HFFc6 (cell line): Measurements from ENCODE around the gene SPANXC. TPM values are rescaled to one million over a fixed set of nuclear protein-coding genes. Genes with fewer than 3 reads are reported as not detected.
"Not testable (repeated sequence)": the region's sequence is repeated elsewhere in the genome, so short reads cannot be mapped to it uniquely, and the experiment has no call there.

Experiments
- DNase-seq: peaks from one replicate; pipeline ENCODE4 v3.0.0-alpha.2; 2018
- H3K27ac Mint-ChIP-seq: 2 replicates; pipeline ENCODE4 v1.8.0; 2020; ENCODE audit warnings: mild to moderate bottlenecking, mixed read lengths
- H3K27me3 Mint-ChIP-seq: 2 replicates; pipeline ENCODE4 v1.8.0; 2021; ENCODE audit warnings: mild to moderate bottlenecking, moderate library complexity, mixed read lengths; ENCODE audit not compliant: insufficient read depth
- H3K36me3 Mint-ChIP-seq: 2 replicates; pipeline ENCODE4 v1.8.0; 2021; ENCODE audit warnings: low read depth, mixed read lengths
- H3K4me1 Mint-ChIP-seq: 2 replicates; pipeline ENCODE4 v1.8.0; 2020; ENCODE audit warnings: low read depth, mixed read lengths
- H3K4me3 Mint-ChIP-seq: 2 replicates; pipeline ENCODE4 v1.8.0; 2020; ENCODE audit warnings: mild to moderate bottlenecking, moderate library complexity, mixed read lengths
- H3K9me3 Mint-ChIP-seq: 2 replicates; pipeline ENCODE4 v1.8.0; 2020; ENCODE audit warnings: mild to moderate bottlenecking, mixed read lengths
- long read RNA-seq: library from polyadenylated mRNA; unstranded; transcript quantifications from one replicate; pipeline ENCODE4 v2.0.0, GENCODE V29; 2019
- total RNA-seq, 6 experiments: library from RNA; stranded (reverse); fragmentation: NEBNext Ultra II Directional; extraction: Animal tissue kit (Norgen Biotek cat#: 25700); gene quantifications; 2 replicates in 1 of 6; 3 replicates in 5 of 6; pipeline ENCODE4 v1.2.3, GENCODE V29; 2021
- TF ChIP-seq, protein P1 (sequence below): fragments of 200-600 bp; sonication (generic); IDR thresholded peaks from 2 replicates; pipeline ENCODE4 v1.5.0; 2021; ENCODE audit warnings: antibody characterized with exemption, mild to moderate bottlenecking

Gene SPANXC, protein sequence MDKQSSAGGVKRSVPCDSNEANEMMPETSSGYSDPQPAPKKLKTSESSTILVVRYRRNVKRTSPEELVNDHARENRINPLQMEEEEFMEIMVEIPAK
- total RNA-seq = 100 to 1,000 TPM in 3 of 6 experiments, 10 to 100 TPM in 1, 1 to 10 TPM in 1, not detected in 1; 1.2 to 317 (median 118) TPM
- long read RNA-seq = 0 reads

DNA sequence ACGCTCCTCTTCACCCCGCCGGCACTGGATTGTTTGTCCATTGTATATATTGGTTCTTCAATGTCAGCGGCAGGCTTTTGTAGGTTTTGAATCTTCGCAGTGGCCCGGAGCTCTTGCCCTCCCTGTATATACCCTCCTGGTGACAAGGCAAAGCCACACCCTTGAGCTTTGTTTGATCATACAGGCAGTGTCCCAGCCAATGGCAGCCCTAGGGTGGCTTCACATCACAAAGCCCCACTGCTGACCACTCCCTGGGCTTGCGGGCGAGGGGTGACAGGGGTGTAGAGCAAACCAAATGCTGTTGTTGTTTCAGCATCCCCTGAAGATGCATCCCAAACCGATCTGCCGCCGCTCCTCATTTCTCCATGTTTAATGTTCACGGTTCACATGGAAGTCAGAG lies at the start of gene SPANXC:
TSS of gene SPANXC (minus strand) at position 101 of the 400 bp plus-strand sequence. CDS start at position 41, 60 bp downstream.
- DNase-seq, H3K27me3 Mint-ChIP-seq, H3K4me1 Mint-ChIP-seq, H3K36me3 Mint-ChIP-seq, H3K9me3 Mint-ChIP-seq, H3K27ac Mint-ChIP-seq: not testable (repeated sequence)
- peak within 1 kb of the TSS; percentile 41; the same call in 1 of the 2 replicates for H3K4me3 Mint-ChIP-seq

- Mint-ChIP-seq H3K4me1 (peaks cover 27% of the 10 kb centered on the region), H3K27me3 (no peaks in the 10 kb centered on the region; the same call in 1 of the 2 replicates), H3K9me3 (no peaks in the 10 kb centered on the region), H3K4me3 (peak overlapping the region; percentile 27), H3K36me3 (no peaks in the 10 kb centered on the region), H3K27ac (peak overlapping the region; percentile 39; the same call in 1 of the 2 replicates)
- TF ChIP-seq, protein P1, sequence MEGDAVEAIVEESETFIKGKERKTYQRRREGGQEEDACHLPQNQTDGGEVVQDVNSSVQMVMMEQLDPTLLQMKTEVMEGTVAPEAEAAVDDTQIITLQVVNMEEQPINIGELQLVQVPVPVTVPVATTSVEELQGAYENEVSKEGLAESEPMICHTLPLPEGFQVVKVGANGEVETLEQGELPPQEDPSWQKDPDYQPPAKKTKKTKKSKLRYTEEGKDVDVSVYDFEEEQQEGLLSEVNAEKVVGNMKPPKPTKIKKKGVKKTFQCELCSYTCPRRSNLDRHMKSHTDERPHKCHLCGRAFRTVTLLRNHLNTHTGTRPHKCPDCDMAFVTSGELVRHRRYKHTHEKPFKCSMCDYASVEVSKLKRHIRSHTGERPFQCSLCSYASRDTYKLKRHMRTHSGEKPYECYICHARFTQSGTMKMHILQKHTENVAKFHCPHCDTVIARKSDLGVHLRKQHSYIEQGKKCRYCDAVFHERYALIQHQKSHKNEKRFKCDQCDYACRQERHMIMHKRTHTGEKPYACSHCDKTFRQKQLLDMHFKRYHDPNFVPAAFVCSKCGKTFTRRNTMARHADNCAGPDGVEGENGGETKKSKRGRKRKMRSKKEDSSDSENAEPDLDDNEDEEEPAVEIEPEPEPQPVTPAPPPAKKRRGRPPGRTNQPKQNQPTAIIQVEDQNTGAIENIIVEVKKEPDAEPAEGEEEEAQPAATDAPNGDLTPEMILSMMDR = no peak
- DNase-seq = peak; percentile 33
These were observed 37.2 kb upstream of the SPANXC start for GRCh38 chrX:141279476-141279875.

- Mint-ChIP-seq H3K36me3 (no peaks in the 10 kb centered on the region), H3K27me3 (no peaks in the 10 kb centered on the region; the same call in 1 of the 2 replicates)
These were observed 36.0 kb upstream of the SPANXC start for GRCh38 chrX:141278306-141278705.

GRCh38 chrX:141258080-141258479 lies 15.8 kb upstream of the SPANXC start:
- Mint-ChIP-seq H3K9me3 (no peaks in the 10 kb centered on the region), H3K27me3 (no peaks in the 10 kb centered on the region), H3K4me3 (no peak overlapping the region), H3K4me1 (no peaks in the 10 kb centered on the region), H3K36me3 (no peaks in the 10 kb centered on the region), H3K27ac (no peak overlapping the region)
- TF ChIP-seq, protein P1 = no peak
- DNase-seq = no peak

More at GRCh38 chrX:141278306-141278705, 36.0 kb upstream of the SPANXC start:
- Mint-ChIP-seq H3K27ac (no peak overlapping the region), H3K4me3 (no peak overlapping the region), H3K4me1 (peaks cover 19% of the 10 kb centered on the region), H3K9me3 (no peaks in the 10 kb centered on the region)
- no peak for DNase-seq
- TF ChIP-seq, protein P1 = peak; percentile 72

GRCh38 chrX:141221611-141222010 lies 20.7 kb downstream of the SPANXC start:
- no peaks in the 10 kb centered on the region for H3K9me3 Mint-ChIP-seq
- TF ChIP-seq, protein P1 = no peak
- DNase-seq = no peak
- peaks cover 32% of the 10 kb centered on the region for H3K4me1 Mint-ChIP-seq
- H3K4me3 Mint-ChIP-seq = no peak overlapping the region
- H3K27me3 Mint-ChIP-seq = no peaks in the 10 kb centered on the region
- no peak overlapping the region for H3K27ac Mint-ChIP-seq
- H3K36me3 Mint-ChIP-seq = no peaks in the 10 kb centered on the region

GRCh38 chrX:141220342-141221008 lies 21.8 kb downstream of the SPANXC start:
- Mint-ChIP-seq H3K4me3 (no peak overlapping the region; the same call in 1 of the 2 replicates), H3K4me1 (peaks cover 32% of the 10 kb centered on the region)

More at GRCh38 chrX:141220342-141221008, 21.8 kb downstream of the SPANXC start:
- TF ChIP-seq, protein P1 = no peak
- Mint-ChIP-seq H3K36me3 (no peaks in the 10 kb centered on the region), H3K27me3 (no peaks in the 10 kb centered on the region), H3K27ac (peak overlapping the region; percentile 58; the same call in 1 of the 2 replicates), H3K9me3 (no peaks in the 10 kb centered on the region)
- DNase-seq = peak; percentile 57
